EL (cell line): ENCODE data around the gene ZNF180.
"Not testable (repeated sequence)": the region's sequence is repeated elsewhere in the genome, so short reads cannot be mapped to it uniquely, and the experiment has no call there.

Experiments
- DNase-seq: peaks from one replicate; pipeline ENCODE4 v3.0.0-alpha.2; 2016

Gene ZNF180

GRCh38 chr19:44496711-44497110, 3.6 kb downstream of the ZNF180 start:
- DNase-seq: no peak

GRCh38 chr19:44476559-44477408, 23.5 kb downstream of the ZNF180 start:
- peak; percentile 10 for DNase-seq

- not testable (repeated sequence) for DNase-seq
Observed at GRCh38 chr19:44468730-44469129, 31.6 kb downstream of the ZNF180 start.

GRCh38 chr19:44462600-44463286, 37.6 kb downstream of the ZNF180 start:
- DNase-seq: not testable (repeated sequence)

- not testable (repeated sequence) for DNase-seq
Observed at GRCh38 chr19:44456016-44456415, 44.3 kb downstream of the ZNF180 start.

- no peak for DNase-seq
Observed at GRCh38 chr19:44455100-44455499, 45.2 kb downstream of the ZNF180 start.

- no peak for DNase-seq
Observed at GRCh38 chr19:44452367-44452766, 48.0 kb downstream of the ZNF180 start.

- no peak for DNase-seq
Observed at GRCh38 chr19:44451687-44452086, 48.6 kb downstream of the ZNF180 start.

- peak; percentile 95 for DNase-seq
Observed at GRCh38 chr19:44447916-44448674, 52.2 kb downstream of the ZNF180 start, which contains the start of gene ZNF229. ZNF229 (minus strand) TSS chr19:44448472; CDS start chr19:44442847, 5,625 bp downstream.

GRCh38 chr19:44438441-44438840, 61.9 kb downstream of the ZNF180 start:
- no peak for DNase-seq

GRCh38 chr19:44435441-44435840, 64.9 kb downstream of the ZNF180 start:
- DNase-seq: no peak

- DNase-seq: peak; percentile 30
Observed at GRCh38 chr19:44430956-44431355, 69.4 kb downstream of the ZNF180 start.
